ENCODE results near the gene WDR35.

Gene WDR35

GRCh38 chr2:20011276-20012031, 21.5 kb upstream of the WDR35 start:
- in situ Hi-C loops (cut with HindIII; ENCODE audit: low sequenced_read_pairs), result no loop called here

DNA sequence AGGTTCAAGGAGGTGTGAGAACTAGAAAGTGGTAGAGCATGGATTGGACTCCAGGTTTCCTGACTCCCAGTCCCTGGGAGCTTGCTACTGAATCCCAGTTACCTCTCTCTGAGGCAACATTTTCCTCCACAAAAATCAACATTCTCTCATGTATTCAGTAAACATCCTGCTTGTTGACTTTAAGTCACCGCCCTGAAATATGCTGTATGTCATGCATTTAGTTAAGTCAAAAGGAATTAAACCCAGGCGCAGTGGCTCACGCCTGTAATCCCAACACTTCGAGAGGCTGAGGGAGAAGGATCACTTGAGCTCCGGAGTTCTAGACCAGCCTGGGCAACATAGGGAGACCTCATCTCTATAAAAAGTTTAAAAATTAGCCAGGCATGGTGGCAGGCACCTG, 18.8 kb upstream of the WDR35 start:
- in situ Hi-C loops (cut with HindIII; ENCODE audit: low sequenced_read_pairs), result no loop called here

GRCh38 chr2:20005891-20006470, 16.1 kb upstream of the WDR35 start:
- in situ Hi-C loops (cut with HindIII; ENCODE audit: low sequenced_read_pairs), result no loop called here

GRCh38 chr2:20005067-20005627, 15.2 kb upstream of the WDR35 start:
- in situ Hi-C loops (cut with HindIII; ENCODE audit: low sequenced_read_pairs), result no loop called here

DNA sequence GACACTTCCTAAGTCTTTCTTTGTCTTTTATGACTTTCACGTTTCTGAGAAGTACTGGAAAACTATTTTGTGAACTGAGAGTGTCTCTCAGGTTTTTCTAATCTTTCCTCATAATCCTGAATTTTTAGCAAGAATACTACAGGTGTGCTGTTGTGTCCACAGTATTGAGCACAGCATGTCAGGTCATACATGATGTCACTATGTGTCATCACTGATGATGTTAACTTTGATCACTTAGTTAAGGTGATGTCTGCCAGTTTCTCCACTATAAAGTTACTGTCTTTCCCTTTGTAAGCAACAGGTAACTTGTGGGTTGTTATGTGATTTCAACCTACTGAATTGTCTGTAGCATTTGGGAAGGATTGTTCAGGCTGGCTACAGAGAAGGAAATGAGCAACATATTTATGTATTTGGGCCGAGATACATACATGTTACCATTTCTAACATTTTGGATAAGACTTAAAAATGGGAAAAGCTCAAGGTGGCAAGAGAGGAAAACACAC, 11.5 kb upstream of the WDR35 start:
- in situ Hi-C loops (cut with HindIII; ENCODE audit: low sequenced_read_pairs), result no loop called here

DNA sequence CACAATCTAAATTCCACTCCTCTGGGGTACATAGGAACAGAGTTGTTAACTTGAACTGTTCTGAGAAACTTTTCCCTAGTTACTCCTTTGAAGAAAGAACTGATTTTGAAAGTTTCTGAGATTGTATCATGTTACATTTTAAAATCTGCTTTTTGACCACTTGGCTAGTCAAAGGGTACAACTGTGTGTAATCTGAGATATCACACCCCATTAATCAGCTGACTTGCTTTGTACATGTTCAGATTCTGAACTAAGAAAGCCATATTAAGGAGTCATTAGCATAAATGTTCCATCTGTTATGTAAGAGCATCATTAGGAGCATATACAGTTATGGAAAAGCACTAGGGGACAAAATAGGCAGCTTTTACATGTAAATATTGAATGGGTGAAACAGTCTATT, 3.8 kb upstream of the WDR35 start:
- in situ Hi-C loops (cut with HindIII; ENCODE audit: low sequenced_read_pairs), result no loop called here

GRCh38 chr2:19991895-19992294, 2.0 kb upstream of the WDR35 start:
- in situ Hi-C loops (cut with HindIII; ENCODE audit: low sequenced_read_pairs), result no loop called here

GRCh38 chr2:19990416-19990728, 467 bp upstream of the WDR35 start:
- in situ Hi-C loops (cut with HindIII; ENCODE audit: low sequenced_read_pairs), result no loop called here

- in situ Hi-C loops (cut with HindIII; ENCODE audit: low sequenced_read_pairs), result no loop called here
These were observed 601 bp downstream of the WDR35 start for GRCh38 chr2:19989342-19989666.

DNA sequence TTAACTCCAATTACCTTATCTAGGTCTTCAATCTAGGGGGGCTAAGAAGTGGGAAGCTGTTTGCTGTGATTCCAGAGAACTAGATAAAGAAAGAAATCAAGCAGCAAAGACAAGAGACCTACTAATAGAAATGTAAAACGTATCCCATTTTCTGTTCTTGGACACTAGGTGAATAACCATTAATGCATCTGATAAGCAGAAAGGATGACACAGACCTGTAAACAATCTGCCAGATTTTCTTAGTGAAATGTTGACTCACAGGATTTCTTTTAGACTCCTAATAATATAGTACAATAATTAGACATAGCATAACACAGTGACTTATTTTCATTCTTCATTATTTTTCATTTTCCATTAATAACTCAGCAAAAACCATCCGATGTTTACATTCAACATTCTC, 1.3 kb downstream of the WDR35 start:
- in situ Hi-C loops (cut with HindIII; ENCODE audit: low sequenced_read_pairs), result no loop called here

DNA sequence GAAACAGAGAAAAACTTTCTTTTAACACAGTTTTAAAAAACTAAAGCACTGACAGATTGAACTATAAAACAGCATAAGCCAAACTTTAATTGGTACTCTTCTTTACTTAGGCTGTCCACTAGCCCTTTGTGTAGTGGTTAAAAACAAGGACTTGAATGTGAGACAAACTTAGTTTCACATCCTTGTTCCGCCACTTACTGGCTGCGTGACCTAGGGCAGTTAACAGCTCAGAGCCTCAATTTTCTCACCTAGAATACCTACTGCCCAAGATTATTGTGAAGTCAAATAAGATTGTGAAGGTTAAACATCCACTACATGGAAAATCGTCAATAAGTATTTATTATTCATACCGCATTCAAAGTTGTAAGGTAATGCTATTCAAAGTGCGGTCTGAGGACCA, 2.0 kb downstream of the WDR35 start:
- in situ Hi-C loops (cut with HindIII; ENCODE audit: low sequenced_read_pairs), result no loop called here

DNA sequence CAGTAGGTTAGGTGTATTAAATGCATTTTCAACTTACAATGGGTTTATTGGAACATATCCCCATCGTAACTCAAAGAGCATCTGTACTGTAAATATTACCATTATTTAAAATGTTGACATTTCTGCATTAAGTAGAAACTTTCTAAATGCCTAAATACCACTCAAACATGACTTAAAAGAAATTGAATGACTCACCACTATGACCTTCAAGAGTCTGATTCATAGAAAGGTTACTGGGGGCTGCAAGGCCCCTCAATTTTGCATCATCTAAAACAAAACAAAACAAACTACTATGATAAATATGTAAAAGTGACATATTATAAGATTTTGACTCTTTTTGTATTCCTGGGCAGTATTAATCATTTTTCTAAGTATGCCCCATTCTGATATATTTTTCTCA, 7.6 kb downstream of the WDR35 start:
- in situ Hi-C loops (cut with HindIII; ENCODE audit: low sequenced_read_pairs), result no loop called here

GRCh38 chr2:19979932-19980331, 10.0 kb downstream of the WDR35 start:
- in situ Hi-C loops (cut with HindIII; ENCODE audit: low sequenced_read_pairs), result no loop called here

- in situ Hi-C loops (cut with HindIII; ENCODE audit: low sequenced_read_pairs), result no loop called here
These were observed 16.4 kb downstream of the WDR35 start for GRCh38 chr2:19973466-19973865.

GRCh38 chr2:19971691-19972090, 18.2 kb downstream of the WDR35 start:
- in situ Hi-C loops (cut with HindIII; ENCODE audit: low sequenced_read_pairs), result no loop called here

DNA sequence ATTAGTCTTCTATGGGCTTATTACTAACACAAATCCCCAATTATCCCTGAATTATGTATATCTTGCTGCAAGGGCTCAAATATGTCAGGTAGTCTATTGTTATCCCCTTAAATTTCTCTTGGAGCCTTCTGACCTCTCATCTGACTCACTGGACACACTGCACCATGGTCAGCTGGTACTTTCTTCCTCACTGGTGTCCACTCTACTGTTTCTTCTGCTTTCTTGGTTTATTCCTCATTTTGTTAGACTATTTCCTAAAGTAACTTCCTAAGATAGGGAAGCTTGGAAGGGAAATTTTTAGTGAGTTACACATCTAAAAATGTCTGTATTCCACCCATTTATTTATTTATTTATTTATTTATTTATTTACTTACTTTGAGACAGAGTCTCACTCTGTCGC, 26.5 kb downstream of the WDR35 start:
- in situ Hi-C loops (cut with HindIII; ENCODE audit: low sequenced_read_pairs), result loop anchor here (5.0 kb wide), 1 partner anchor 129 kb away; no protein-coding TSS in a partner anchor

- in situ Hi-C loops (cut with HindIII; ENCODE audit: low sequenced_read_pairs), result no loop called here
These were observed 34.1 kb downstream of the WDR35 start for GRCh38 chr2:19955544-19956422.

DNA sequence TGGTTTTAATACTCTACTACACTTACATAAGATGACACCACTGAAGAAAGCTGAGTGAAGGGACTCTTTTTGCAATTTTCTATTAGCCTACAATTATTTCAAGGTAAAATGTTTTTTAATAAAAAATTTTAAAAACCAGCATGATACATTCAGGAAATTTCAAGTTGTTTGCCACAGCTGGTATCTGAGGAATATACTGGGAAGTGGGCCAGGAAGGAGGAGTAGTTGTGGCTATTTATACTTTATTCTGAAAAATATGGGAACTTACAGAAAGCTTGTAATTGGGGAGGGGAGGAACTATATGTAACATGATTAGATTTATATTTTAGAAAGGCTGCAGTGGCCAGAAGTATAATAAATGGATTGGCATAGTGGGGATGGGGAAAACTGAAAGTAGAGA, 40.8 kb downstream of the WDR35 start:
- in situ Hi-C loops (cut with HindIII; ENCODE audit: low sequenced_read_pairs), result no loop called here

GRCh38 chr2:19947184-19947940, 42.5 kb downstream of the WDR35 start:
- in situ Hi-C loops (cut with HindIII; ENCODE audit: low sequenced_read_pairs), result no loop called here

GRCh38 chr2:19944205-19944845, 45.6 kb downstream of the WDR35 start:
- in situ Hi-C loops (cut with HindIII; ENCODE audit: low sequenced_read_pairs), result no loop called here
